HG02938 (cell line): ENCODE results near the gene RFK.

Source experiments
- ATAC-seq: cut with Tn5 transposase; IDR thresholded peaks from one replicate; pipeline ENCODE4 v1.9.1; 2021; ENCODE audit warnings: mild to moderate bottlenecking, moderate library complexity; ENCODE audit not compliant: unreplicated experiment

RFK gene

GRCh38 chr9:76413658-76414057, 19.4 kb upstream of the RFK start:
- ATAC-seq, result no peak

- ATAC-seq, result no peak
Measured at GRCh38 chr9:76412638-76413037, 18.4 kb upstream of the RFK start.

GRCh38 chr9:76405868-76406267, 11.6 kb upstream of the RFK start:
- no peak for ATAC-seq

GRCh38 chr9:76405340-76405739, 11.1 kb upstream of the RFK start:
- no peak for ATAC-seq

- no peak for ATAC-seq
Measured at GRCh38 chr9:76404401-76404800, 10.2 kb upstream of the RFK start.

- ATAC-seq, result peak; percentile 91
Measured at GRCh38 chr9:76403352-76403751, 9.1 kb upstream of the RFK start.

GRCh38 chr9:76401580-76402354, 7.5 kb upstream of the RFK start:
- ATAC-seq, result no peak

GRCh38 chr9:76401176-76401575, 7.0 kb upstream of the RFK start:
- ATAC-seq, result no peak

GRCh38 chr9:76400534-76401096, 6.4 kb upstream of the RFK start:
- no peak for ATAC-seq

- no peak for ATAC-seq
Measured at GRCh38 chr9:76399856-76400255, 5.6 kb upstream of the RFK start.

- ATAC-seq, result no peak
Measured at GRCh38 chr9:76396597-76396996, 2.4 kb upstream of the RFK start.

GRCh38 chr9:76396144-76396543, 1.9 kb upstream of the RFK start:
- no peak for ATAC-seq

GRCh38 chr9:76395381-76395780, 1.2 kb upstream of the RFK start:
- no peak for ATAC-seq

- peak; percentile 60 for ATAC-seq
Measured at GRCh38 chr9:76394960-76395252, 680 bp upstream of the RFK start.

GRCh38 chr9:76390656-76391055, 3.6 kb downstream of the RFK start:
- ATAC-seq, result no peak

GRCh38 chr9:76379494-76379893, 14.7 kb downstream of the RFK start:
- ATAC-seq, result no peak

- ATAC-seq, result no peak
Measured at GRCh38 chr9:76378367-76379073, 15.7 kb downstream of the RFK start.

GRCh38 chr9:76377791-76378190, 16.4 kb downstream of the RFK start:
- ATAC-seq, result no peak

GRCh38 chr9:76374783-76375559, 19.3 kb downstream of the RFK start:
- ATAC-seq, result no peak

GRCh38 chr9:76373784-76374474, 20.3 kb downstream of the RFK start:
- ATAC-seq, result no peak

GRCh38 chr9:76373173-76373783, 20.9 kb downstream of the RFK start:
- ATAC-seq, result peak; percentile 40
